Natural killer cell (primary cell): ENCODE data around the gene TMED4. TPM values are rescaled to one million over a fixed set of nuclear protein-coding genes. Genes with fewer than 3 reads are reported as not detected.

Experiments
- ATAC-seq, 3 donors: fragments of 150-1000 bp in 2 of 3; fragments of 200-7000 bp in 1 of 3; cut with Tn5 transposase; 1 replicate in 1 of 3; 2 replicates in 2 of 3; pipeline ENCODE4 v1.10.0; 2021; ENCODE audit warnings: mild to moderate bottlenecking in 2 of 3, moderate library complexity in 2 of 3
- DNase-seq, 2 donors: peaks; one replicate each; pipeline versions ENCODE4 v3.0.0 to v3.0.0-alpha.2; 2013 to 2021; ENCODE audit warnings: mixed read lengths in 1 of 2
- H3K27ac ChIP-seq: one replicate; pipeline ENCODE4 v1.5.1; 2013; ENCODE audit warnings: mild to moderate bottlenecking, low read length
- H3K27me3 ChIP-seq: one replicate; pipeline ENCODE4 v1.6.1; 2013; ENCODE audit warnings: low read length; ENCODE audit not compliant: control insufficient read depth, insufficient read depth
- H3K36me3 ChIP-seq: one replicate; pipeline ENCODE4 v1.6.1; 2013; ENCODE audit warnings: low read length; ENCODE audit not compliant: control insufficient read depth, insufficient read depth
- H3K4me1 ChIP-seq: one replicate; pipeline ENCODE4 v1.6.1; 2013; ENCODE audit warnings: low read length; ENCODE audit not compliant: control insufficient read depth, insufficient read depth
- H3K4me3 ChIP-seq: one replicate; pipeline ENCODE4 v1.5.1; 2013; ENCODE audit warnings: low read length
- H3K9me3 ChIP-seq: one replicate; pipeline ENCODE4 v1.6.1; 2013; ENCODE audit warnings: low read length; ENCODE audit not compliant: control insufficient read depth, insufficient read depth
- H3K27ac Mint-ChIP-seq, 2 donors: one replicate each; pipeline ENCODE4 v1.8.0; 2022; ENCODE audit warnings: mild to moderate bottlenecking in 2 of 2, mixed read lengths in 2 of 2, moderate library complexity in 1 of 2
- H3K27me3 Mint-ChIP-seq, 2 donors: one replicate each; pipeline ENCODE4 v1.8.0; 2022; ENCODE audit warnings: low read depth in 2 of 2, mixed read lengths in 2 of 2
- H3K36me3 Mint-ChIP-seq: one replicate; pipeline ENCODE4 v1.8.0; 2022; ENCODE audit warnings: mixed read lengths
- H3K4me1 Mint-ChIP-seq, 2 donors: one replicate each; pipeline ENCODE4 v1.8.0; 2022; ENCODE audit warnings: mixed read lengths in 2 of 2
- H3K4me3 Mint-ChIP-seq: one replicate; pipeline ENCODE4 v1.8.0; 2022; ENCODE audit warnings: mild to moderate bottlenecking, moderate library complexity, mixed read lengths
- H3K9me3 Mint-ChIP-seq, 2 donors: one replicate each; pipeline ENCODE4 v1.8.0; 2022; ENCODE audit warnings: mixed read lengths in 2 of 2
- CTCF ChIP-seq: fragments of 200-600 bp; IDR thresholded peaks from one replicate; pipeline ENCODE4 v1.8.0; 2022; ENCODE audit warnings: antibody characterized with exemption
- WGBS: methylation state at CpG from one replicate; pipeline ENCODE4 v1.1.7; 2013; ENCODE audit warnings: missing lambda C conversion rate; ENCODE audit not compliant: insufficient coverage; 5-methylcytosine and 5-hydroxymethylcytosine counted together
- intact Hi-C: fragments of 100-400 bp; cut with micrococcal nuclease; formaldehyde crosslinking; loops from one replicate; pipeline ENCODE4 v1.14.2; 2022
- total RNA-seq, 4 donors: library from RNA; stranded (reverse); fragments of 120-200 nt in 1 of 4; gene quantifications; one replicate each; pipeline versions ENCODE4 v1.2.3 to v1.2.4, GENCODE V29; 2013 to 2022

TMED4 gene
- total RNA-seq, 3 donors from 2014 or later (not counting 1 experiment from before 2014, with no cell fraction given) = 93.1 to 101 (median 94.1) TPM

- no peak for TF ChIP-seq CTCF
- Mint-ChIP-seq H3K27ac (no peak overlapping the region), H3K9me3 (peaks cover 0 to 2% of the 10 kb centered on the region in 2 donors), H3K4me1 (no peaks in the 10 kb centered on the region), H3K4me3 (no peak overlapping the region), H3K36me3 (no peaks in the 10 kb centered on the region), H3K27me3 (no peaks in the 10 kb centered on the region)
- Histone ChIP-seq H3K27me3 (no peaks in the 10 kb centered on the region), H3K4me1 (no peaks in the 10 kb centered on the region), H3K4me3 (no peak overlapping the region), H3K9me3 (peaks cover 5% of the 10 kb centered on the region), H3K36me3 (no peaks in the 10 kb centered on the region), H3K27ac (no peak overlapping the region)
- intact Hi-C loops = no loop called here
- no peak for DNase-seq
- no peak for ATAC-seq
- WGBS = 75% methylated on average over 10 of the region's 10 CpGs
Observed at GRCh38 chr7:44530990-44531389, 51.0 kb downstream of the TMED4 start.

Other genes with a start within 250 kb of the TMED4 start
- 10 to 100 TPM; 50.1 to 79.9 (median 68.7) TPM for gene NUDCD3, start 91.6 kb downstream of the TMED4 start, total RNA-seq
- gene NPC1L1, start 40.9 kb downstream of the TMED4 start, total RNA-seq = under 1 TPM in 2 of 3 donors, not detected in 1; 0.10 to 0.16 TPM
- gene DDX56, start 8.3 kb downstream of the TMED4 start, total RNA-seq = 10 to 100 TPM; 67.8 to 85.5 (median 84.5) TPM
- gene OGDH, start 24.4 kb upstream of the TMED4 start, total RNA-seq = 10 to 100 TPM; 69.2 to 86.7 (median 81.4) TPM
- gene ZMIZ2, start 166.6 kb upstream of the TMED4 start, total RNA-seq = 100 to 1,000 TPM; 152 to 170 (median 167) TPM
- 100 to 1,000 TPM; 701 to 727 (median 718) TPM for gene PPIA, start 214.4 kb upstream of the TMED4 start, total RNA-seq